ENCODE data around the gene RBSN.

RBSN gene

DNA sequence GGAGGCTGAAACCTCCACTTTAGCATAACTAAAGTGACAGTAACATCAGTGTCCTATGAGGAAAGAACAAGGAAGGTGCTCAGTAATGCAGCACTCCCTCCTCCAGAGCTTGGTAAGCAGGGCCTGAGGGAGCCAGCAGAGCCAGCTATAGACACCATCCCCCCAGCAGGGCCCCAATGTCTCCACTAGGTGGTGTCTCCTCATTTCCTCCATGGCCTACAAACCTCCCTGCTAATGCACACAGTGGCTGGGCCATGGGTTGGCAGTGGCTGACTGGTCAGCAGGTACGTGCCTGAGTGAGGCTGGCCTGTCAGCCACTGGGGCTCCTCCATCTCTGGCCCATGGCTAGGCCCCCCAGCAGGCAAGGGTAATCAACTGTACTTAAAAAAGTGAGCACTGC lies 47.4 kb downstream of the RBSN start:
- no peak overlapping the region for H3K4me3 ChIP-seq (ENCODE audit: low read depth, low read length)
- TF ChIP-seq, protein P1, sequence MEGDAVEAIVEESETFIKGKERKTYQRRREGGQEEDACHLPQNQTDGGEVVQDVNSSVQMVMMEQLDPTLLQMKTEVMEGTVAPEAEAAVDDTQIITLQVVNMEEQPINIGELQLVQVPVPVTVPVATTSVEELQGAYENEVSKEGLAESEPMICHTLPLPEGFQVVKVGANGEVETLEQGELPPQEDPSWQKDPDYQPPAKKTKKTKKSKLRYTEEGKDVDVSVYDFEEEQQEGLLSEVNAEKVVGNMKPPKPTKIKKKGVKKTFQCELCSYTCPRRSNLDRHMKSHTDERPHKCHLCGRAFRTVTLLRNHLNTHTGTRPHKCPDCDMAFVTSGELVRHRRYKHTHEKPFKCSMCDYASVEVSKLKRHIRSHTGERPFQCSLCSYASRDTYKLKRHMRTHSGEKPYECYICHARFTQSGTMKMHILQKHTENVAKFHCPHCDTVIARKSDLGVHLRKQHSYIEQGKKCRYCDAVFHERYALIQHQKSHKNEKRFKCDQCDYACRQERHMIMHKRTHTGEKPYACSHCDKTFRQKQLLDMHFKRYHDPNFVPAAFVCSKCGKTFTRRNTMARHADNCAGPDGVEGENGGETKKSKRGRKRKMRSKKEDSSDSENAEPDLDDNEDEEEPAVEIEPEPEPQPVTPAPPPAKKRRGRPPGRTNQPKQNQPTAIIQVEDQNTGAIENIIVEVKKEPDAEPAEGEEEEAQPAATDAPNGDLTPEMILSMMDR (IDR thresholded peaks at IDR 0.05; ENCODE audit: borderline replicate concordance, insufficient read depth, low read depth, low read length), result peak; percentile 90

DNA sequence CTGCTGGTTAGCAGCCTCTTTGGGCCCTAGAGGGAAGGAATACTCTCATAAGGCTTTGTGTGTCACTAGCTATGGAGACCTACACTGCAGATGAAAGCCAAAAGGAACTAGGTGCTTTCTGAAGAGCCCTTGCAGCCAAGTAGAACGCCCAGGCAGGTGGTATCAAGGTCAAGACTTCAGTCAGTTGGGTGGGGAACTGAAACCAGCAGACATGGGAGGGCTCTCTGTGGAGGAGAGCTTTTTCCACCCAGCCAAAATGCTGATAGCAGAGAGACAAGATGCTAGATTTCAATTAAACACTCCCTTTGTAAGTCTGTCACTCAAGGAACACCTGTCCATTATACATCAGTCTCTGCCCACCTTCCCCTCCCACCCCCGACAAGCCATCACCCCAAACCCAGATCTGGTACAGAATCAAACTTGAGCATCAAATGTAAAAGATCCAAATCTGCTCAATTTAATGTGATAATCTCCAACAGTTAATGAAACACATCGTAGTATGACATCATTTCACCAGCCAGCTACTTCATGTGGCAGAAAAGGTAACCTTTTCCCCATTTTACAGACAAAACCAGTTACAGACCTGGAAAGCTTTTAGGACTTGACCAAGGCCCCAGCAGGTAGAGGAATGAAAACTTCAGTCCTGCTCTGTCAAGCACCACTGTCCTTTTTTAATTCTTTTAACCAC lies 48.4 kb downstream of the RBSN start:
- no peak overlapping the region for H3K4me3 ChIP-seq (ENCODE audit: low read depth, low read length)
- TF ChIP-seq, protein P1 (IDR thresholded peaks at IDR 0.05; ENCODE audit: borderline replicate concordance, insufficient read depth, low read depth, low read length), result no peak

DNA sequence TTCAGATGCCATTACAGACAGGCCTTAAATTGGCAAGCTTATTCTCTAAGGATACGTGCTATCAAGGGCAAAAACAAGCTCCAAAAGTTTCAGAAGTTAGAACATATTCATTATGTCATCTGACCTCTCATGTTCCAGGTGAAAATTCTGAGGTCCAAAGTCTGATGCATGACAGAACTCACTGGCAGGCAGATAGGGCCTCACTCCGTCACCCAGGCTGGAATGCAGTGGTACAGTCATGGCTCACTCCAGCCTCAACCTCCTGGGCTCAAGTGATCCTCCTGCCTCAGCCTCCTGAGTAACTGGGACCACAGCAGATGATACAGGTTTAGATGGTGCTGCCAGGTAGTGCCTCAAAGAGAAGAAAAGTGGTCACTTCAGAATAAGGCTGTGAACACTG lies 49.4 kb downstream of the RBSN start:
- H3K4me3 ChIP-seq (ENCODE audit: low read depth, low read length), result no peak overlapping the region
- TF ChIP-seq, protein P1 (IDR thresholded peaks at IDR 0.05; ENCODE audit: borderline replicate concordance, insufficient read depth, low read depth, low read length), result no peak

DNA sequence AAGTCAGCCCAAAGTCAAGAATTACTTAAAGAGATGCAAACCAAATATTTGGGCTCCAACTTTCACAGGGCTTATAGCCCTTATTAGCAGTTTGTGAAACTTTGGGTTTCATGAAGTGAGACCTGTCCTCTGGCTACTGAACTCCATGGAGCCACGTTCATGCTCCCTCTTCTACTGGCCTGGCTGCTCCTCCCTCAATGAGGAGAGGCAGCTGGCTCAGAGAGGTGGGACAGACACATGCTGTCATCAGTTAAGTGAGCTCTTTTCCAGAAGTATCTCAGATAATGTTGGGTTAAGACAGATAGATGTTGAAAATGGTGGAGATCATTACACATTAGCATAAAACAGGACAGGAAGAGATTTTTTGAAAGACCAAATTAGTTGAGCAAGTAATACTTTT lies 53.3 kb downstream of the RBSN start:
- TF ChIP-seq, protein P1 (IDR thresholded peaks at IDR 0.05; ENCODE audit: borderline replicate concordance, insufficient read depth, low read depth, low read length), result no peak
- no peak overlapping the region for H3K4me3 ChIP-seq (ENCODE audit: low read depth, low read length)

DNA sequence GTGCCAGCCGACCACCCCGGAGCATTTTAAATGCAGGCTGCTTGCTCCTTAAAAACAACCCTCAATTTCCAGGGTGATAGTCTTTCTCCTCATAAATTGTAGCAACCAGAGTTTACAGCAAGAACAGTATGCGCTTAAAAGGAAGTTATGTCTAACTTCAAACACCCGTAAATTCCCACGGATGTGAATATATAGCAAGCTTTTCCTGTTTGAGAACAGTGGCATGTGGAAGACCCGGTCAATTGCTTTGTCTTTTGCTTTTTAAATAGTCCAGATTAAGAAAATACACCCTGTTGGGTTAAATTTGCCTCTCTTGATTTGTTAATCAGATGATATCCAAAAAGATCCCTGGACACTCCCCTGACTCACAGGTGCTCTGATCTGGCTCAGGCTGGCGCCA lies 54.6 kb downstream of the RBSN start:
- TF ChIP-seq, protein P1 (IDR thresholded peaks at IDR 0.05; ENCODE audit: borderline replicate concordance, insufficient read depth, low read depth, low read length), result no peak

DNA sequence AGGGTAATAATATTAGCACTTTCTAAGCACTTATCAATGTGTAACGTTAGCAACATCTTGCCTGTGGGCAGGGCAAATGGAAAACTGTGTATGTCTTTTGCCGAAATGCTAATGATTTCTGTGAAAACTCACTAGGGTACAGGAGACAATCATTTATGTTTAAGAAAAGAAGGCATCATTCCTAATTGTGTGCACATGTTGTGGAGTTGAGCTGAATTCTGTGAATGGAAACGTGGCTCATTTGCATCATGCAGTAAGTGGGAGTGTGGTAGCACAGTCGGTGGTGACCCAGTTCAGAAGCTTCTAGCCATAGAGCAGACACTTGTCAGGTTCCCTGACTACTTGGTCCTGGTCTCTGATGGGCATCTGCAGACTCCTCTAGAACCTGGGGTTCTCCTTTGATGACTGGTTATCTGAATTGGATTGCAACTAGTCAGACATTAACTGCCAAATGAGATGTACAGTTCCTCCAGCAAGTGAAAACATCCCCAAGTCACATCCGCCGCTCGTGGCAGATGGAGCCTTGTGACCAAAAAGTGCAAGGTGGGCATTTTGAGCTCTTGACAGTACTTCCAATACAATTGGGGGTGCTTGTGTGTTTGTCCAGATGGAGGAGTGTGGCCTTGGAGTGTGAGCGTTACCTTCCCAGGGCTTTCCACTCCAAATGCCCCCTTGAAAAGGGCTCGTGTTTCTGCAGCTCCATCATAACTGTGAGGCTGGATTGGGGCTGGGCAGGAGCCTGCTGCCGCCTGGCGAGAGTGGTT lies 55.4 kb downstream of the RBSN start:
- H3K4me3 ChIP-seq (ENCODE audit: low read depth, low read length), result no peak overlapping the region
- TF ChIP-seq, protein P1 (IDR thresholded peaks at IDR 0.05; ENCODE audit: borderline replicate concordance, insufficient read depth, low read depth, low read length), result no peak

More for the DNA sequence above, 54.6 kb downstream of the RBSN start:
- no peak overlapping the region for H3K4me3 ChIP-seq (ENCODE audit: low read depth, low read length)

DNA sequence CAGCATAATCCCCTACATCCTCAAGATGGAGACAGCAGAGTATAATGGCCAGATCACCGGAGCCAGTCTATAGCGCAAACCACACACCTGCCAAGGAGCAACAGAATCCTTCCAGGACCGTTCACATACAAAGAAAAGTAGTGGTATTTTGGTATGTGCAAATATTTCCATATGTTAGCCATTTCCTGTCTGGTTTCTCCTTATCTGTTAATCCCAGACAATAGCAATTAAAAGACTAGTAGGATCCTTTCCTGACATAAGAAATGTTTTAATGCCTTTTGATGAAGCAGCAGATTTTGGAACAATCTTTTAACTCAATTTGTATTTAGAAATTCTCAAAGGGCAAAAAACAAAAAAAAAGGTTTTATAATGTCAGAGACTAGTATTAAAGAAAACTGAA lies 56.0 kb downstream of the RBSN start:
- no peak overlapping the region for H3K4me3 ChIP-seq (ENCODE audit: low read depth, low read length)
- TF ChIP-seq, protein P1 (IDR thresholded peaks at IDR 0.05; ENCODE audit: borderline replicate concordance, insufficient read depth, low read depth, low read length), result no peak

Data from GM12875 (cell line).